H1 (cell line): Measurements from ENCODE around the gene NONO. TPM values are rescaled to one million over a fixed set of nuclear protein-coding genes. Genes with fewer than 3 reads are reported as not detected.

Source experiments
- POLR2A ChIP-seq, 2 experiments: IDR thresholded peaks; 1 replicate in 1 of 2; 2 replicates in 1 of 2; pipeline ENCODE4 v1.6.1; 2011; ENCODE audit warnings: low read depth in 2 of 2, low read length in 2 of 2, mild to moderate bottlenecking in 2 of 2; ENCODE audit errors: control extremely low read depth in 1 of 2
- RAD21 ChIP-seq, 2 experiments: IDR thresholded peaks in 1 of 2; conservative IDR thresholded peaks in 1 of 2; 2 replicates each; pipeline ENCODE4 v1.6.1; 2011; ENCODE audit warnings: low read depth in 2 of 2, low read length in 2 of 2, improper control_type of control experiment in 1 of 2, inconsistent platforms in 1 of 2, mild to moderate bottlenecking in 1 of 2, moderate library complexity in 1 of 2
- RBBP5 ChIP-seq: IDR thresholded peaks from 2 replicates; pipeline ENCODE4 v1.7.1; 2012; ENCODE audit warnings: low read depth, mild to moderate bottlenecking, inconsistent platforms, low read length, moderate library complexity, borderline replicate concordance
- RFX5 ChIP-seq: IDR thresholded peaks from 2 replicates; pipeline ENCODE4 v1.6.1; 2011; ENCODE audit warnings: low read depth, low read length, improper control_type of control experiment, borderline replicate concordance
- SAP30 ChIP-seq: fragments of 300-600 bp; sonication (generic); IDR thresholded peaks from 2 replicates; pipeline ENCODE4 v1.7.1; 2012; ENCODE audit warnings: low read length, moderate library complexity, mild to moderate bottlenecking, inconsistent platforms; ENCODE audit not compliant: insufficient read depth, insufficient replicate concordance
- SIX5 ChIP-seq: IDR thresholded peaks from 2 replicates; pipeline ENCODE4 v1.6.1; 2011; ENCODE audit warnings: mild to moderate bottlenecking, low read depth, low read length
- SUZ12 ChIP-seq: fragments of 200-600 bp; sonication (generic); IDR thresholded peaks from 2 replicates; pipeline ENCODE4 v1.6.1; 2012; ENCODE audit warnings: mild to moderate bottlenecking, inconsistent platforms, low read length, moderate library complexity, mixed read lengths
- TAF1 ChIP-seq: IDR thresholded peaks from 2 replicates; pipeline ENCODE4 v1.6.1; 2011; ENCODE audit warnings: mild to moderate bottlenecking, low read depth, low read length
- TAF7 ChIP-seq: optimal IDR thresholded peaks from 2 replicates; pipeline ENCODE3; 2011; ENCODE audit warnings: low read depth, mild to moderate bottlenecking, inconsistent platforms, low read length, moderate library complexity, borderline replicate concordance
- YY1 ChIP-seq: IDR thresholded peaks from 2 replicates; pipeline ENCODE4 v1.6.1; 2011; ENCODE audit warnings: low read depth, mild to moderate bottlenecking, low read length
- polyA plus RNA-seq, 7 experiments: library from polyadenylated mRNA; depleted of rRNA in 3 of 7; stranded (reverse) in 5 of 7; unstranded in 2 of 7; fragments of >200 nt in 5 of 7; fragments of 200-250 nt in 2 of 7; gene quantifications; 1 replicate in 5 of 7; 2 replicates in 1 of 7; 4 replicates in 1 of 7; pipeline versions ENCODE4 v1.2.1 to v1.2.3, GENCODE V29; 2011 to 2013; ENCODE audit warnings: missing spikeins in 2 of 7, mixed read lengths in 2 of 7
- total RNA-seq: library from RNA; stranded (reverse); fragmentation: NEBNext Ultra II Directional; extraction: Animal tissue kit (Norgen Biotek cat#: 25700); gene quantifications from 2 replicates; pipeline ENCODE4 v1.2.1, GENCODE V29; 2021
- TF ChIP-seq, protein P1 (sequence below): fragments of 300-600 bp; sonication (generic); IDR thresholded peaks from 2 replicates; pipeline ENCODE4 v1.7.1; 2012; ENCODE audit warnings: low read length, moderate library complexity, mild to moderate bottlenecking, inconsistent platforms; ENCODE audit not compliant: insufficient replicate concordance
- TF ChIP-seq, protein P2 (sequence below): IDR thresholded peaks from 2 replicates; pipeline ENCODE4 v1.6.1; 2012; ENCODE audit warnings: inconsistent platforms

The NONO gene
- total and polyA plus RNA-seq, 2 of the 8 experiments (the other 6 are each of a cell fraction or from before 2014, with no cell fraction given): 641 to 728 TPM

DNA sequence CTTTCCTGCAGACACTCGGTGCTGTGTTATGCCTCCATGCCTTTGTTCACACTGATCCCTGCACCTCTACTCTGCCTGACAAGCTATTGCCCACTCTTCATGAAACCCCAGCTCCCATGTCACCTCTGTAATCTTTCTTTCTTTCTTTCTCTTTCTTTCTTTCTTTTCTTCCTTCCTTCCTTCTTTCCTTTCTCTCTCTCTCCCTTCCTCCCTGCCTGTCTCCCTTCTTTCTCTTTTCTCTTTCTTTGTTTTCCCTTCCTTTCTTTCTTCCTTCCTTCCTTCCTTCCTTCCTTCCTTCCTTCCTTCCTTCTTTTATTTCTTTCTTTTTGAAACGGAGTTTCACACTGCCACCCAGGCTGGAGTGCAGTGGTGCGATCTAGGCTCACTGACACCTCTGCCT is 48.0 kb upstream of the NONO start (continued):
- TF ChIP-seq, protein P1, sequence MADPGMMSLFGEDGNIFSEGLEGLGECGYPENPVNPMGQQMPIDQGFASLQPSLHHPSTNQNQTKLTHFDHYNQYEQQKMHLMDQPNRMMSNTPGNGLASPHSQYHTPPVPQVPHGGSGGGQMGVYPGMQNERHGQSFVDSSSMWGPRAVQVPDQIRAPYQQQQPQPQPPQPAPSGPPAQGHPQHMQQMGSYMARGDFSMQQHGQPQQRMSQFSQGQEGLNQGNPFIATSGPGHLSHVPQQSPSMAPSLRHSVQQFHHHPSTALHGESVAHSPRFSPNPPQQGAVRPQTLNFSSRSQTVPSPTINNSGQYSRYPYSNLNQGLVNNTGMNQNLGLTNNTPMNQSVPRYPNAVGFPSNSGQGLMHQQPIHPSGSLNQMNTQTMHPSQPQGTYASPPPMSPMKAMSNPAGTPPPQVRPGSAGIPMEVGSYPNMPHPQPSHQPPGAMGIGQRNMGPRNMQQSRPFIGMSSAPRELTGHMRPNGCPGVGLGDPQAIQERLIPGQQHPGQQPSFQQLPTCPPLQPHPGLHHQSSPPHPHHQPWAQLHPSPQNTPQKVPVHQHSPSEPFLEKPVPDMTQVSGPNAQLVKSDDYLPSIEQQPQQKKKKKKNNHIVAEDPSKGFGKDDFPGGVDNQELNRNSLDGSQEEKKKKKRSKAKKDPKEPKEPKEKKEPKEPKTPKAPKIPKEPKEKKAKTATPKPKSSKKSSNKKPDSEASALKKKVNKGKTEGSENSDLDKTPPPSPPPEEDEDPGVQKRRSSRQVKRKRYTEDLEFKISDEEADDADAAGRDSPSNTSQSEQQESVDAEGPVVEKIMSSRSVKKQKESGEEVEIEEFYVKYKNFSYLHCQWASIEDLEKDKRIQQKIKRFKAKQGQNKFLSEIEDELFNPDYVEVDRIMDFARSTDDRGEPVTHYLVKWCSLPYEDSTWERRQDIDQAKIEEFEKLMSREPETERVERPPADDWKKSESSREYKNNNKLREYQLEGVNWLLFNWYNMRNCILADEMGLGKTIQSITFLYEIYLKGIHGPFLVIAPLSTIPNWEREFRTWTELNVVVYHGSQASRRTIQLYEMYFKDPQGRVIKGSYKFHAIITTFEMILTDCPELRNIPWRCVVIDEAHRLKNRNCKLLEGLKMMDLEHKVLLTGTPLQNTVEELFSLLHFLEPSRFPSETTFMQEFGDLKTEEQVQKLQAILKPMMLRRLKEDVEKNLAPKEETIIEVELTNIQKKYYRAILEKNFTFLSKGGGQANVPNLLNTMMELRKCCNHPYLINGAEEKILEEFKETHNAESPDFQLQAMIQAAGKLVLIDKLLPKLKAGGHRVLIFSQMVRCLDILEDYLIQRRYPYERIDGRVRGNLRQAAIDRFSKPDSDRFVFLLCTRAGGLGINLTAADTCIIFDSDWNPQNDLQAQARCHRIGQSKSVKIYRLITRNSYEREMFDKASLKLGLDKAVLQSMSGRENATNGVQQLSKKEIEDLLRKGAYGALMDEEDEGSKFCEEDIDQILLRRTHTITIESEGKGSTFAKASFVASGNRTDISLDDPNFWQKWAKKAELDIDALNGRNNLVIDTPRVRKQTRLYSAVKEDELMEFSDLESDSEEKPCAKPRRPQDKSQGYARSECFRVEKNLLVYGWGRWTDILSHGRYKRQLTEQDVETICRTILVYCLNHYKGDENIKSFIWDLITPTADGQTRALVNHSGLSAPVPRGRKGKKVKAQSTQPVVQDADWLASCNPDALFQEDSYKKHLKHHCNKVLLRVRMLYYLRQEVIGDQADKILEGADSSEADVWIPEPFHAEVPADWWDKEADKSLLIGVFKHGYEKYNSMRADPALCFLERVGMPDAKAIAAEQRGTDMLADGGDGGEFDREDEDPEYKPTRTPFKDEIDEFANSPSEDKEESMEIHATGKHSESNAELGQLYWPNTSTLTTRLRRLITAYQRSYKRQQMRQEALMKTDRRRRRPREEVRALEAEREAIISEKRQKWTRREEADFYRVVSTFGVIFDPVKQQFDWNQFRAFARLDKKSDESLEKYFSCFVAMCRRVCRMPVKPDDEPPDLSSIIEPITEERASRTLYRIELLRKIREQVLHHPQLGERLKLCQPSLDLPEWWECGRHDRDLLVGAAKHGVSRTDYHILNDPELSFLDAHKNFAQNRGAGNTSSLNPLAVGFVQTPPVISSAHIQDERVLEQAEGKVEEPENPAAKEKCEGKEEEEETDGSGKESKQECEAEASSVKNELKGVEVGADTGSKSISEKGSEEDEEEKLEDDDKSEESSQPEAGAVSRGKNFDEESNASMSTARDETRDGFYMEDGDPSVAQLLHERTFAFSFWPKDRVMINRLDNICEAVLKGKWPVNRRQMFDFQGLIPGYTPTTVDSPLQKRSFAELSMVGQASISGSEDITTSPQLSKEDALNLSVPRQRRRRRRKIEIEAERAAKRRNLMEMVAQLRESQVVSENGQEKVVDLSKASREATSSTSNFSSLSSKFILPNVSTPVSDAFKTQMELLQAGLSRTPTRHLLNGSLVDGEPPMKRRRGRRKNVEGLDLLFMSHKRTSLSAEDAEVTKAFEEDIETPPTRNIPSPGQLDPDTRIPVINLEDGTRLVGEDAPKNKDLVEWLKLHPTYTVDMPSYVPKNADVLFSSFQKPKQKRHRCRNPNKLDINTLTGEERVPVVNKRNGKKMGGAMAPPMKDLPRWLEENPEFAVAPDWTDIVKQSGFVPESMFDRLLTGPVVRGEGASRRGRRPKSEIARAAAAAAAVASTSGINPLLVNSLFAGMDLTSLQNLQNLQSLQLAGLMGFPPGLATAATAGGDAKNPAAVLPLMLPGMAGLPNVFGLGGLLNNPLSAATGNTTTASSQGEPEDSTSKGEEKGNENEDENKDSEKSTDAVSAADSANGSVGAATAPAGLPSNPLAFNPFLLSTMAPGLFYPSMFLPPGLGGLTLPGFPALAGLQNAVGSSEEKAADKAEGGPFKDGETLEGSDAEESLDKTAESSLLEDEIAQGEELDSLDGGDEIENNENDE: no peak
- TF ChIP-seq SUZ12 (no peak), TAF1 (no peak), RFX5 (no peak), RBBP5 (no peak), YY1 (no peak), RAD21 (IDR thresholded peaks at IDR 0.05 in 1 of 2, conservative IDR thresholded peaks at IDR 0.05 in 1 of 2; ENCODE audit: low read depth in 2 of 2, low read length in 2 of 2) (no peak), SAP30 (no peak), TAF7 (no peak), POLR2A (IDR thresholded peaks at IDR 0.05; ENCODE audit: control extremely low read depth in 1 of 2, low read depth in 2 of 2, low read length in 2 of 2) (no peak), SIX5 (no peak)
- TF ChIP-seq, protein P2, sequence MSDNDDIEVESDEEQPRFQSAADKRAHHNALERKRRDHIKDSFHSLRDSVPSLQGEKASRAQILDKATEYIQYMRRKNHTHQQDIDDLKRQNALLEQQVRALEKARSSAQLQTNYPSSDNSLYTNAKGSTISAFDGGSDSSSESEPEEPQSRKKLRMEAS: no peak
